Glomerular visceral epithelial cell (primary cell): ENCODE measurements around the gene SMU1.
"Not testable (repeated sequence)": the region's sequence is repeated elsewhere in the genome, so short reads cannot be mapped to it uniquely, and the experiment has no call there.

Experiments
- DNase-seq: peaks from one replicate; pipeline ENCODE4 v3.0.0-alpha.2; 2016; ENCODE audit errors: extremely low spot score

SMU1 gene

GRCh38 chr9:33013962-33014664 lies 62.4 kb downstream of the SMU1 start:
- DNase-seq: no peak

GRCh38 chr9:33012328-33013069 lies 64.0 kb downstream of the SMU1 start:
- no peak for DNase-seq

- no peak for DNase-seq
Measured at GRCh38 chr9:33011831-33012230, 64.6 kb downstream of the SMU1 start.

GRCh38 chr9:33007755-33008154 lies 68.7 kb downstream of the SMU1 start:
- no peak for DNase-seq

GRCh38 chr9:33005335-33005734 lies 71.1 kb downstream of the SMU1 start:
- not testable (repeated sequence) for DNase-seq

GRCh38 chr9:33000682-33001055 lies 75.8 kb downstream of the SMU1 start:
- peak; percentile 48 for DNase-seq

GRCh38 chr9:32992595-32993238 lies 83.8 kb downstream of the SMU1 start:
- peak; percentile 21 for DNase-seq

- DNase-seq: no peak
Measured at GRCh38 chr9:32991897-32992594, 84.4 kb downstream of the SMU1 start.
